PC-3 (cell line): ENCODE measurements around the gene ADCY3.

Source experiments
- CTCF ChIP-seq: fragments of 300-600 bp; sonication (generic); conservative IDR thresholded peaks from 2 replicates; pipeline ENCODE4 v1.5.1; 2017; ENCODE audit warnings: antibody characterized with exemption, low read depth, mild to moderate bottlenecking, low read length
- EZH2 ChIP-seq: fragments of 300-600 bp; sonication (generic); IDR thresholded peaks from one replicate; pipeline ENCODE4 v1.6.1; 2017; ENCODE audit warnings: antibody characterized with exemption, mild to moderate bottlenecking, low read length; ENCODE audit not compliant: unreplicated experiment
- EZH2phosphoT487 ChIP-seq: fragments of 300-600 bp; sonication (generic); IDR thresholded peaks from 2 replicates; pipeline ENCODE4 v1.6.1; 2018; ENCODE audit warnings: mild to moderate bottlenecking, antibody characterized with exemption, low read length, borderline replicate concordance

GRCh38 chr2:24930768-24931167, 10.7 kb upstream of the ADCY3 start:
- TF ChIP-seq CTCF (no peak), EZH2 (no peak), EZH2phosphoT487 (no peak)
